ENCODE results near the gene RHOT1.
A peak's percentile ranks its signal among the peaks of the same experiment; 100 is the strongest.
"Not testable (repeated sequence)": the region's sequence is repeated elsewhere in the genome, so short reads cannot be mapped to it uniquely, and the experiment has no call there.

The RHOT1 gene

DNA sequence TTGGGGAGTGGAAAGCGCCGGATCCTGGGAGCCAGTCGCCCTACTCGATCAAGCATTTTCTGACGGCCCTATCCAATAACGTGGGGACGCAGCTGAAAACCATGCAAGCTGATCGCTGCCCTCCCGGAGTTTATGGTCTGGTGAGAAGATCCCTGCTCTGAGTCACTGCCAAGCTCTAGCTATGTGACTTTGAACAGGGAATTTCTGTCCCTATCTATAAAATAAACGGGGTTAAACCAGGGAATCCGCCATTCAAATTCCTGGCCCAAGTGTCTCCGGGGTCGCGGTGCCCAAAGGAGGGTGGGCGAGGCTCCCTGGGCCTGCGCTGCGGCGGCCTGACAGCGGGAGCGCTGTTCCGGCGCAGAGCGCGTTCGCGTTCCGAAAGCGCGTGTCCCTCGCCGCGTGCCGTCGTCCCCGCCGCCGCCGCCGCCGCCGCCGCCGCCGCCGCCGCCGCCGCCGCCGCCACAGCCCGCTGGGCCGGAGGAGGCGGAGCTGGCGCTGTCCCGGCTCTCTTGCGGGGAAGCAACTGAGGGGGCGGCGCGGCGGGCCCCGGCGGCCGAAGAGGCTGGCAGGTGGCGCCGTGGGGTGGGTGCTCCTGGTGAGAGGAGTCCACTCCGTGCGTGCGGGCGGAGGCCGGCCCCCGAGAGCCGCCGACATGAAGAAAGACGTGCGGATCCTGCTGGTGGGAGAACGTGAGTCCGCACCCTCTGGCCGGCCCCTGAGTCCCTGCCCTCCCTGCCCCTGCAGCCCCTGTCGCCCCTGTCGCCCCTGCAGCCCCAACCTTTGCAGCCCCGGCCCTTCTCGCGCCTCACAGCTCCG is at the start of gene RHOT1:
RHOT1 (plus strand) TSS at position 465 of the 819 bp plus-strand sequence; CDS start at position 656, 191 bp downstream.
- DNase-seq: peak; percentile 69

GRCh38 chr17:32099686-32100085 is 42.6 kb upstream of the RHOT1 start:
- no peak for DNase-seq

DNA sequence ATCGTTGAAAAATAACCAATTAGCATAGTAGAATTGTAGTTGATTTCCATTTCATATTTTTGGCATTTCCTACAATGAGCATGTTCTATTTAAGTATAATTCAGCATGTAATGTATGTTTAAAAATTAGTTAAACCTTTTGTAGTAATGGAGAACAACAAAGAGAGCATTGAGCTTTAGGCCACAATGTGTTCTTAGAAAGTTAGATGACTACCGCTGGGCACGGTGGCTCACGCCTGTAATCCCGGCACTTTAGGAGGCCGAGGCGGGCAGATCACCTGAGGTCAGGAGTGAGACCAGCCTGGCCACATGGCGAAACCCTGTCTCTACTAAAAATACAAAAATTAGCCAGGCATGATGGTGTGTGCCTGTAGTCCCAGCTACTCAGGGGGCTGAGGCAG is 42.0 kb upstream of the RHOT1 start:
- DNase-seq: not testable (repeated sequence)

DNA sequence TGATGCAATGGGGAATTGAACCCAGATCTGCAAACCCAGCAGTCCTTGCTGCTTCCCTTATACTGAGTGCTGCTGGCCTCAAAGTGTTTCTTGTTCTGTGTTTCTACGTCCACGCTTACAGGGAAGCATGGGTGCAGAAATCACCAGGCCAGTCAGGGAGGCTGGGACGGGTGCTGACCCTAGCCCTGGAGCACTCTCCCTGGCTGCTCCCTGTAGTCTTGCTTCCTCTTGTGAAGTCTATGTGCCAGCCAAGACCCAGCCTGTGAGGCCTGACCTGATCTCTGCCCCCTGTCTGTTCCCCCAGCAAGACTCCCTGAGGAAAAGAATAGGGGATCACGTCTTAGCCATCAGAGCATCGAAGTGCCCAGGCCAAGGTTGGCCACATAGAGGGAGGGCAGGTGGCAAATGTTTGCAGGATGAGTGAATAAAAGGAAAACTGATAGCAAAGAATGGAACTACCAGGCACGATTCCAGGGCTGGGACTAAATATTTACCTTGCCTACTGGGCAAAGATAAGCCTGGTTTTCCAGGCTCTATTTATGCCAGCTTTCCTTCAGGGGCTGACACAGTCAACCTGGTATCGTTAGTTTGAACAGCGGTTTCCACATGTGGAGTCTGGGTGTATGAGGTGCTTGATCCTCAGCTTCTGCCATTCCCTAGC is 41.2 kb upstream of the RHOT1 start:
- DNase-seq: peak; percentile 8

GRCh38 chr17:32102172-32102571 is 40.1 kb upstream of the RHOT1 start:
- no peak for DNase-seq

GRCh38 chr17:32102646-32103186 is 39.6 kb upstream of the RHOT1 start:
- no peak for DNase-seq

GRCh38 chr17:32103476-32104113 is 38.7 kb upstream of the RHOT1 start:
- DNase-seq: no peak

- DNase-seq: no peak
Observed at GRCh38 chr17:32104158-32104557, 38.1 kb upstream of the RHOT1 start.

DNA sequence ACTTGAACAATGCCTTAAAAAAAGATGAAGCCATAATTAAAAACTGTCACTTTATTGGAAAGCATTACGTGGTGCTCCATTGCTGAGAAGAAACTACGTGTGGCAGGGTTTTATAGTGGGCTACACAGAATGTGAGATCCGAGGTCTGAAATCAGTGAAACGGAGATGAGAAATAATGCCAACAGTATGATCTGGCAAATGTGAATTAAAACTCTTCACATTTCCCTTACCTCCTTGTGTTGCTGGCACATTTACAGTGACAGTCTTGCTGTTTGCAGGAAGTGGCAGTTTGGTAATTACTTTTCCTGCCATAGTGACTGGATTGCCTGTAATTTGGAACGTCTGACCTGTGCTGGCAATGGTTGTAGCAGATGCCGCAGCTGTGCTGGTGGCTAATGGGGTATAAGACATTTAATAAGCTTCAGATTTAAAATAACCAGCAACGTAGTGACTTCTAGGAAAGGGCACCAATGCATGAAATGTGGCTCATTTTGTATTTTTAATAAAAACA is 35.8 kb upstream of the RHOT1 start:
- DNase-seq: peak; percentile 21

DNA sequence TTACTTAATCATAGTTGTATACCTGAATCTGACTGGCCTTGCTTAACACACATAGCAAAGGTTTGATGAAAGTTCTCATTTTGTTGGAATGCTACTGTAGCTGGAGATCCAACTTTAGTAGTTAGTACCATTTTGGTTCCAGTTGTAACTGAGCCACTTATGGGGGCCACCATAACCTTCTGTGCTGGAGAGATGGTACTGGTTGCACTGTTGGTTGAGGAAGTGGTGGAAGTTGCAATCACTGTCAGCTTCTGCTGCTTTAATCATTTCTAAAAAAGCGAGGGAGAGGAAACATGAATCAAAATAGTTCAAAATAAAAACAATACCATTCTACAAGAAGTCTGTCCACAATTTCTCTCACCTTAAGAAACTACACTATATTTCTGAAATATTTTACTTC is 35.1 kb upstream of the RHOT1 start:
- DNase-seq: not testable (repeated sequence)

DNA sequence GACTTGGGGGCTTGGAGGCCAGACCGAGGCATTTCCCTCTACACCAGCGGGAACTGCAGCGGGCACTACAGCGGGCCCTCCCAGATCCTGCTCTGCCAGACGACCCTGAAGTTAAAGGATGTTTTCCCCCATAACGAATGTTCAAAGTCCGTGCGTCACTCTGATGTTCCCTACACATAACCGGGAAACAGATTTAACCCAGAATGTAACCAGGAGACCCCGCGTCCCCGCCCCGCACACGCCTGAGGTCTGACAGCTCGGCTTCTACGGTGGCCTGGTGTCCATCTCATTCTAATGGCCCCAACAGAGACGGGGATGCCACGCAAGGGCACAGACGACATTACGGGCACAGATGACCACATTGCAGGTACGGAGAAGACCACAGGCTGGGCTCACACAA is 31.7 kb upstream of the RHOT1 start:
- DNase-seq: no peak

DNA sequence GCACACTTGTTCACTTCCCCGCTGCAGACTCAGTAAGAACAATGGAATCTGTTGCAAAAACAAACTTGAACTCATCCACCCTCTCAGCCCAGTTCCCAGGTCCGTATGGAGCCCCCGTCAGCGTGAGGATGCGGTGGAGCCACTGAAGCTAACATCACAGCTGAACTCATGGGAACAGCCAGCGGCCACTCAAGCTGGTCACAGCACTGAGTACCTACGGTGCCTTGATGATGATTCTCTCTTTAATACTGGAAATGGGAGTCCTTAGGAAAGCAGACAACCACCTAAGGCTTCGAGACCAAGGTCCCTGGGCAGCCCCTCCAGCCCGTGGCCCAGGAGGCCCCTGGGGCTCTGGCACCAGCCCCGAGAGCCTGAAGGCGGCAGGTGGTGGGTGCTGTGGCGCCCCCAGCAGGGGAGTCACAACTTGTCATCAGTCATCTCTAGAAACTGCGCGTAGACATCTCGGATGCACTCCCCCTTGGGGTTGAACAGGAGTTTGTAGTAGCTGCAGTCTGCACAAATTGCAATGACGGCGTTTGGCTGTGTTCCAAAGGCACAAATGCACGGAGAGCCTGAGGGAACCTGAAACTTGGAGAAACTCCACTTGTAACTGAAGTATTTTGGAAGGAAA is 31.0 kb upstream of the RHOT1 start:
- no peak for DNase-seq

- no peak for DNase-seq
Observed at GRCh38 chr17:32112416-32112815, 29.9 kb upstream of the RHOT1 start.

DNA sequence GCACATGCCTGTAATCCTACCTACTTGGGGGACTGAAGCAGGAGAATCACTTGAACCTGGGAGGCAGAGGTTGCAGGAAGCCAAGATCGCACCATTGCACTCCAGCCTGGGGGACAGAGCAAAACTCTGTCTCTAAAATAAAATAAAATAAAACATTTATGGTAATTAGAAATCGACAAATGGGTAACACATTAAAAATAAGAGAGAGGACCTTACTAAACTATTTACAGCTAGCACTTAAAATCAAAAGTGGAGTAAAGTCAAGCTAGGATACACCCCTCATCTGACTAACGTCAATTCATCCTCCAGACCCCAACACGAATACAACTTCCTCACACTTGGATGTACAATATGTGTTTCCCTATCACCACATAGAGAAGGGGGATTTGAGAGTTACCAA is 27.8 kb upstream of the RHOT1 start:
- no peak for DNase-seq

DNA sequence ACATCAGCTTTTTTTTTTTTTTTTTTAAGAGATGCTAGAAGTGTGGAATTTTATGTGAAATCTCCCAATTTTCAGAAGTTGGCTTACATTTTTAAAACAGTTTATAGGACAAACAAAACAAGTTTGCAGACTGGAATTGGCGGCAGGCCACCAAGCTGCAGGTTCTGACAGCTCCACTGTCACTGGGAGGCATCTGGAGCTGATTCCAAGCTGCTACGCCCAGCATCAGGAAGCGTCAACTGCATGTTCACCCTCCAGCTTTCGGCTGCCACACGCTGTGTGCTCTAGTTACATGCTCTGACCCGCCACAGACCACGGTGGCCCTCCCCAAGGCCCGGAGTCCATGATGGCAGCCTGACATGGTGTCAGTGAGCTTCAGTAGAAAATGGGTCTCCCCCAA is 26.8 kb upstream of the RHOT1 start:
- DNase-seq: not testable (repeated sequence)

GRCh38 chr17:32116937-32117336 is 25.4 kb upstream of the RHOT1 start:
- DNase-seq: peak; percentile 26

GRCh38 chr17:32117399-32117798 is 24.9 kb upstream of the RHOT1 start:
- DNase-seq: no peak

DNA sequence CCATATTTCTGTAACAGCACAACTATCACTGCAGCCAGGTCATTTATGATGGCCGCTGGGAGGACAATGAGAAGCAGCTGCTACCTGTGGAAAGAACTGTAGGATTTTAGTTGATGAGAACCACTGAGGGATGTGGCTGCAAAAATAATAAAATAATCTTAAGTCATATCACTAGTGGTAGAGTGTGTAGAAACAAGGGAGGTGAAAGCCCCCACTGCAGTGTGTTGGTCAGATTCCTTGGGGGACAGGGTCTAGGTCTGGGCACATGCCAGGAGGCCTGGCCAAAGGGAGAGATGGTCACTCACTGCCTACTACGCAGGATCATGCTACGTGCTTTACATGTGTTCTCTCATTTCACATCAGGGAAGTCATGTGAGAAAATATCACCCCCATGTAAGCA is 24.2 kb upstream of the RHOT1 start:
- DNase-seq: not testable (repeated sequence)

- no peak for DNase-seq
Observed at GRCh38 chr17:32118835-32119234, 23.5 kb upstream of the RHOT1 start.

DNA sequence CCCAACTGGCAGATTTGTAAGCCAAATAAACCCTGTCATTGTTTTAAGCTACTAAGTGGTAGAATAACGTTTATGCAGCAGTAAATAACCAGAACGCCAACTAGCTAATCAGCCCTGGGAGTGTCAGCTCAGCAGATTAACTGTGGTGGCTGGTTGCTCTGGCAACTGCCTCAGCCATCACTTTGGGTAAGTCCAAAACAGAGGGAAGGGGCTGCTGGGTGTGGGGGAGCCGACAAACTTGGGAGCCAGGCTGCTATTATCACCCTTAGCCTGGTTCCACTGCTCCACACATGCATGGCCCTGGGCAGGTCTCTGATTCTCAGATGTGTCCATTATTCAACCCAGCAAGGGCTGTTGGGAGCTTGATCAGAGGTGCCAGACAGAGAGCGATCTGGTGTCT is 22.2 kb upstream of the RHOT1 start:
- no peak for DNase-seq

GRCh38 chr17:32120716-32121115 is 21.6 kb upstream of the RHOT1 start:
- no peak for DNase-seq

DNA sequence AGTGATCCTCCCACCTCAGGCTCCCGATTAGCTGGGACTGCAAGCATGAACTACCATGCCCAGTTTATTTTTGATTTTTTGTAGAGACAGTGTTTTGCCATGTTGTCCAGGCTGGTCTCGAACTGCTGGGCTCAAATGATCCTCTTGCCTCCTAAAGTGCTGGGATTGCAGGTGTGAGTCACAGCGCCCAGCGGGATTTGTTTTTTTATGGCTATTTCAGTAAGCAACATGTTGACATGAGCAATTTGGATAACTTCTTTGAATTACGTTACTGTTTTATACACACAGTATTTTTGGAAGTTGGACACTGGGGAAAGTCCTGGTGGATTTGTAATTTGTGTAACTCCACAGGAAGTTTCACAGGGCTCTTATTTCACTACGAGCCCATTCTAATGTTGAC is 18.5 kb upstream of the RHOT1 start:
- no peak for DNase-seq

All from NCI-H1105 treated with DMSO at 0.1 percent for 48 hours (cell line).